HepG2 (cell line): ENCODE data around the gene HPD. TPM values are rescaled to one million over a fixed set of nuclear protein-coding genes. Genes with fewer than 3 reads are reported as not detected.

Experiments used
- ATF4 ChIP-seq, 2 experiments: fragments of 450-650 bp in 1 of 2; sonication (generic) in 1 of 2; formaldehyde crosslinking; IDR thresholded peaks; 2 replicates each; pipeline versions ENCODE4 v1.5.0 to v1.8.0; 2020 to 2022; ENCODE audit warnings: mild to moderate bottlenecking in 1 of 2, missing genetic modification reagents in 1 of 2
- CENPT ChIP-seq: sonication (generic); formaldehyde crosslinking; IDR thresholded peaks from 2 replicates; pipeline ENCODE4 v1.8.0; 2022; ENCODE audit warnings: low read depth, mild to moderate bottlenecking, moderate library complexity, missing genetic modification reagents
- IKZF5 ChIP-seq: IDR thresholded peaks from 2 replicates; pipeline ENCODE4 v1.6.1; 2018; ENCODE audit warnings: missing genetic modification reagents, mild to moderate bottlenecking, missing compliant biosample characterization
- KAT2B ChIP-seq: fragments of 150-350 bp; IDR thresholded peaks from 2 replicates; pipeline ENCODE4 v1.6.1; 2014; ENCODE audit warnings: low read depth, low read length, borderline replicate concordance
- NFYB ChIP-seq: sonication (generic); formaldehyde crosslinking; IDR thresholded peaks from 2 replicates; pipeline ENCODE4 v1.4.0; 2020; ENCODE audit warnings: missing genetic modification reagents
- PRMT3 ChIP-seq: sonication (generic); formaldehyde crosslinking; IDR thresholded peaks from 2 replicates; pipeline ENCODE4 v1.8.1; 2022; ENCODE audit warnings: low read depth, mild to moderate bottlenecking, moderate library complexity, missing genetic modification reagents, borderline replicate concordance
- TEAD2 ChIP-seq: sonication (generic); formaldehyde crosslinking; IDR thresholded peaks from 2 replicates; pipeline ENCODE4 v1.9.0; 2021; ENCODE audit warnings: missing genetic modification reagents
- TRAFD1 ChIP-seq: sonication (generic); formaldehyde crosslinking; IDR thresholded peaks from 2 replicates; pipeline ENCODE4 v1.5.1; 2020; ENCODE audit warnings: missing genetic modification reagents, mild to moderate bottlenecking, borderline replicate concordance
- UBTF ChIP-seq: sonication (generic); formaldehyde crosslinking; IDR thresholded peaks from 2 replicates; pipeline ENCODE4 v1.4.0; 2020; ENCODE audit warnings: mild to moderate bottlenecking, missing genetic modification reagents
- ZBTB21 ChIP-seq: sonication (generic); formaldehyde crosslinking; IDR thresholded peaks from 2 replicates; pipeline ENCODE4 v1.4.0; 2020; ENCODE audit warnings: missing genetic modification reagents
- ZBTB25 ChIP-seq: IDR thresholded peaks from 2 replicates; pipeline ENCODE4 v1.6.1; 2018; ENCODE audit warnings: missing genetic modification reagents
- ZC3H4 ChIP-seq: sonication (generic); formaldehyde crosslinking; IDR thresholded peaks from 2 replicates; pipeline ENCODE4 v1.4.0; 2020; ENCODE audit warnings: missing genetic modification reagents, borderline replicate concordance
- ZNF143 ChIP-seq: sonication (generic); formaldehyde crosslinking; IDR thresholded peaks from 2 replicates; pipeline ENCODE4 v1.4.0; 2020; ENCODE audit warnings: missing genetic modification reagents
- ZNF292 ChIP-seq: sonication (generic); formaldehyde crosslinking; IDR thresholded peaks from 2 replicates; pipeline ENCODE4 v1.8.1; 2022; ENCODE audit warnings: mild to moderate bottlenecking, low read depth, missing genetic modification reagents, borderline replicate concordance
- ZNF326 ChIP-seq: sonication (generic); formaldehyde crosslinking; IDR thresholded peaks from 2 replicates; pipeline ENCODE4 v1.4.0; 2020; ENCODE audit warnings: missing genetic modification reagents, borderline replicate concordance
- ZNF367 ChIP-seq: sonication (generic); formaldehyde crosslinking; IDR thresholded peaks from 2 replicates; pipeline ENCODE4 v1.4.0; 2020; ENCODE audit warnings: missing genetic modification reagents, borderline replicate concordance
- ZNF382 ChIP-seq: sonication (generic); formaldehyde crosslinking; IDR thresholded peaks from 2 replicates; pipeline ENCODE4 v1.5.0; 2020; ENCODE audit warnings: missing genetic modification reagents, mild to moderate bottlenecking, borderline replicate concordance
- ZNF44 ChIP-seq: sonication (generic); formaldehyde crosslinking; IDR thresholded peaks from 2 replicates; pipeline ENCODE4 v1.5.1; 2020; ENCODE audit warnings: mild to moderate bottlenecking, missing genetic modification reagents
- ZNF441 ChIP-seq: sonication (generic); formaldehyde crosslinking; IDR thresholded peaks from 2 replicates; pipeline ENCODE4 v1.7.0; 2021; ENCODE audit warnings: missing genetic modification reagents, borderline replicate concordance
- ZSCAN20 ChIP-seq: sonication (generic); formaldehyde crosslinking; IDR thresholded peaks from 2 replicates; pipeline ENCODE4 v1.4.0; 2020; ENCODE audit warnings: missing genetic modification reagents, mild to moderate bottlenecking, borderline replicate concordance
- polyA plus RNA-seq, 8 experiments: library from polyadenylated mRNA; depleted of rRNA in 3 of 8; stranded (reverse) in 7 of 8; unstranded in 1 of 8; fragments of >200 nt; fragmentation: Illumina TruSeq in 4 of 8; extraction: Trizol in 4 of 8; gene quantifications; 2 replicates each; pipeline versions ENCODE4 v1.2.1 to v1.2.3, GENCODE V29; 2011 to 2016; ENCODE audit warnings: low read depth in 4 of 8, missing spikeins in 1 of 8, mixed read lengths in 1 of 8; ENCODE audit not compliant: insufficient read depth in 1 of 8
- total RNA-seq, 5 experiments: library from RNA; depleted of rRNA; stranded (reverse); fragments of >200 nt; fragmentation: Illumina TruSeq; extraction: Trizol; gene quantifications; 2 replicates each; pipeline ENCODE4 v1.2.3, GENCODE V29; 2016; ENCODE audit warnings: low read depth in 1 of 5

The HPD gene
- total and polyA plus RNA-seq, 2 of the 13 experiments (the other 11 are each of a cell fraction or from before 2014, with no cell fraction given), result 120 to 195 TPM

- TF ChIP-seq ZC3H4 (CRISPR knock-in tag), result no peak
- peak; percentile 16; the same call in 1 of the 2 replicates for TF ChIP-seq NFYB (CRISPR knock-in tag)
- TF ChIP-seq ZNF143 (CRISPR knock-in tag), result peak; percentile 58
- TF ChIP-seq ZNF326 (CRISPR knock-in tag), result no peak
- TF ChIP-seq ZNF441, result peak; percentile 40; the same call in 1 of the 2 replicates
- TF ChIP-seq ZBTB21 (CRISPR knock-in tag), result no peak
- TF ChIP-seq UBTF, result peak; percentile 97
- no peak for TF ChIP-seq TRAFD1
- no peak for TF ChIP-seq ZNF382 (CRISPR knock-in tag)
- peak; percentile 95 for TF ChIP-seq IKZF5 (CRISPR knock-in tag)
- TF ChIP-seq ATF4 (CRISPR knock-in tag; IDR thresholded peaks at IDR 0.05), result peak in 1 of 2 experiments; percentile 92; a peak in 2 of 4 replicates
- TF ChIP-seq ZNF292 (CRISPR knock-in tag), result no peak; the same call in 1 of the 2 replicates
- TF ChIP-seq ZNF367, result no peak
- no peak; the same call in 1 of the 2 replicates for TF ChIP-seq ZSCAN20 (CRISPR knock-in tag)
- TF ChIP-seq ZNF44 (CRISPR knock-in tag), result peak; percentile 87; the same call in 1 of the 2 replicates
- no peak for TF ChIP-seq CENPT (CRISPR knock-in tag)
- TF ChIP-seq ZBTB25, result peak; percentile 91
- TF ChIP-seq KAT2B, result no peak
- no peak for TF ChIP-seq TEAD2
- no peak for TF ChIP-seq PRMT3
Observed at GRCh38 chr12:121888478-121889273, 30.0 kb upstream of the HPD start, which contains the start of gene PSMD9 (continued).
